Measurements from ENCODE around the gene SUN2.

Gene SUN2

DNA sequence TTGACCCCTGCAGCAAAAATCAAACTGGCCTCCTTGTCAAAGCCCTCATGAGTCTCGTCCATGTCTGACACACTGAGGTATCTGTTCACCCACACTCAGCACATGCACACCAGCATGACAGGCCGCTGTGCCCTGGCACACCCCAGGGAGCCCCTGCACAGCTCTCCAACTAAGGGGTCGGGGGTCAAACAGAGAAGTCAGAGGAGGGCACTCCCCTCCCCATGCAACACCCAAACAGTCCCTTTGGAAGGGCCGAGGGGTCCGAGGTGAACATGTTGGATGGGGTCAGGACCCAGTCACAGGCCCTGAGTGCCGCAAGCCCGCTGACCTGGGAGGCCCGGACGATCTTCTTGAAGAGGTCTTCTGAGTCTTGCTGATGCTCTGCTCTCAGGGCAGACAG, 14.6 kb downstream of the SUN2 start:
- no peak overlapping the region for H3K4me3 ChIP-seq (replicated peaks; ENCODE audit: low read depth, low read length)
- TF ChIP-seq, protein P1, sequence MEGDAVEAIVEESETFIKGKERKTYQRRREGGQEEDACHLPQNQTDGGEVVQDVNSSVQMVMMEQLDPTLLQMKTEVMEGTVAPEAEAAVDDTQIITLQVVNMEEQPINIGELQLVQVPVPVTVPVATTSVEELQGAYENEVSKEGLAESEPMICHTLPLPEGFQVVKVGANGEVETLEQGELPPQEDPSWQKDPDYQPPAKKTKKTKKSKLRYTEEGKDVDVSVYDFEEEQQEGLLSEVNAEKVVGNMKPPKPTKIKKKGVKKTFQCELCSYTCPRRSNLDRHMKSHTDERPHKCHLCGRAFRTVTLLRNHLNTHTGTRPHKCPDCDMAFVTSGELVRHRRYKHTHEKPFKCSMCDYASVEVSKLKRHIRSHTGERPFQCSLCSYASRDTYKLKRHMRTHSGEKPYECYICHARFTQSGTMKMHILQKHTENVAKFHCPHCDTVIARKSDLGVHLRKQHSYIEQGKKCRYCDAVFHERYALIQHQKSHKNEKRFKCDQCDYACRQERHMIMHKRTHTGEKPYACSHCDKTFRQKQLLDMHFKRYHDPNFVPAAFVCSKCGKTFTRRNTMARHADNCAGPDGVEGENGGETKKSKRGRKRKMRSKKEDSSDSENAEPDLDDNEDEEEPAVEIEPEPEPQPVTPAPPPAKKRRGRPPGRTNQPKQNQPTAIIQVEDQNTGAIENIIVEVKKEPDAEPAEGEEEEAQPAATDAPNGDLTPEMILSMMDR (IDR thresholded peaks at IDR 0.05; ENCODE audit: low read depth, low read length, missing control alignments) = no peak
- no peak for DNase-seq (ENCODE audit: extremely low read depth, low read depth)

DNA sequence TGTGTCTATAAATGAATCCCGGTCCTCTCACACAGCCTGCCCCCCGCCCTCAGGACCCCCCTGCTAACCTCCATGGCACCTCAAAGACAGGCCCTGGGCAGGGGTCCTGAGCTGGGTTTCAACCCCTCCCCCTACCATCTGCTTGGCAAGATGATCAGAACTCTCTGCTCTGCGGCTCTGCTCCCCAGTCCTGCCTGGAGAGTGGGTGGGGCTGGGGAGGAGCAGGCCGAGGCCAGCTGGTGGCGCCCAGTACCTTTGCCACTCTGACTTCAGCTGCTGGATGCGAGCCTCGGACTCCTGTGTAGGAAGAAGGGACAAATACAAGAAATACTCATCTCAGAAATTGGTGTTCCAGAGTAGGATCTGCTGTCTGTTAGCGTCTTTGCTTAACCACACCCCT, 15.0 kb downstream of the SUN2 start:
- DNase-seq (ENCODE audit: extremely low read depth, low read depth) = no peak
- TF ChIP-seq, protein P1 (IDR thresholded peaks at IDR 0.05; ENCODE audit: low read depth, low read length, missing control alignments) = no peak
- no peak overlapping the region for H3K4me3 ChIP-seq (replicated peaks; ENCODE audit: low read depth, low read length)

DNA sequence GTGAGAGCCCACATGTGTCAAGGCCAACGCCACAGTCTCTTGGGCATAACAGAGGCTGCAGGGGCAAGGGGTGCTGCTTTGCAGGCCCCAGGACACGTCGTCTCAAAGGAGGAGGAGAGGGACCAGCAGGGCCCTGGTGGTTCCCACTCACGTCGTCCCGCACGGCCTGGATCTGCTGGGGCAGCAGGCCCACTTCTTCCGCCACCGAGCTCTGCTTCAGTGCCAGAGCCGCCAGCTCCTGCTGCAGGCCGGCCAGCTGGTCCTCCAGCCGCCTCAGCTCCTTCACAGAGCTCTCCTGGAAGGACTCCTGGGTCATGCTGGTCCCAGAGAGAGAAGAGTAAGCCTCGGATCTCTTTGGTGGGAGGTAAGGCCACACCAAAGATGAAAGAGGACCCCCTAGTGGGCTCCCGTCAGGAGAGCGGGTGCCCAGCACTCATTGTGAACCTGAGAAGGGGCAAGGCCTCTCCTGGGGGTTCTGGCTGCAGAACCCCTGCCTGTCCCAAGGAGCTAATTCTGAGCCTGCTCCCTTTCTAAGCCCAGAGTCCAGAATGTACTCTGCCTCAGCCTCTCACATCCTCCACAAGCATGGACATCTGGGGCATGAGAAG, 15.6 kb downstream of the SUN2 start:
- TF ChIP-seq, protein P1 (IDR thresholded peaks at IDR 0.05; ENCODE audit: low read depth, low read length, missing control alignments) = no peak
- no peak for DNase-seq (ENCODE audit: extremely low read depth, low read depth)
- H3K4me3 ChIP-seq (replicated peaks; ENCODE audit: low read depth, low read length) = no peak overlapping the region

DNA sequence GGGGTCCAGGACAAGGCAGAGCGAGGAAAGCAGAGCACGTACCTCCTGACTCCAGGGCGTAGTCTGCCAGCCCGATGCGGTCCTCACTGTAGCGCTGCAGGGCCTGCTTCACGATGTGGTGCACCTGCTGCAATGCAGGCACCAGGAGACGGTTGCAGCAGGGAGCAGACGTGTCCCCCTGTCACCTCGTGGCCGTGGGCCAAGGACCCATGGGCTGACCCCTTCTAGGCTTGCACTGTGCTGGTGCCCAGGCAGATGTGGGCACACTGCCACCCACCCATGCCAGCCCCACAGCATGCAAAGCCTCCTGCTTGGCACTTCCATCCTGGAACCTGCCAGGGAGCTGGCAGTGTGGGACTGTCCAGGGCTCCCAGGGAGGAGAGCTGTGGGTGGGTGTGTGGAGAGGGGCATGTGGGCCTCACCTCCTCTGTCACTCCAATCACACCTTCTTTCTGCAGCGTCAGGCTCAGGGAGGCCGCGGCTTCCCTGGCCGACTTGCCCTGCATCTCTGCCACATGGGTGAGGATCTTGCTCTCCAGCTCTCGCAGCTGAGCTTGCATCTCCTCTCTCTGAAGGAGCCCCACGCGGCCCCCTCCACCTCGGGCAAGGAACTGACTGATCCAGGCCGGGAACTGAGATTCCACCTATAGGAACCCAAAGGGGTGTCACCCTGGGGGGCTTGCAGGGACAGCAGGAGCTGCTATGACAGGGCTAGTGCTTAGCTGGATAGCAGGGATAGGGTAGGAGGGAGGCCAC, 16.3 kb downstream of the SUN2 start:
- TF ChIP-seq, protein P1 (IDR thresholded peaks at IDR 0.05; ENCODE audit: low read depth, low read length, missing control alignments) = no peak
- no peak for DNase-seq (ENCODE audit: extremely low read depth, low read depth)
- H3K4me3 ChIP-seq (replicated peaks; ENCODE audit: low read depth, low read length) = no peak overlapping the region

DNA sequence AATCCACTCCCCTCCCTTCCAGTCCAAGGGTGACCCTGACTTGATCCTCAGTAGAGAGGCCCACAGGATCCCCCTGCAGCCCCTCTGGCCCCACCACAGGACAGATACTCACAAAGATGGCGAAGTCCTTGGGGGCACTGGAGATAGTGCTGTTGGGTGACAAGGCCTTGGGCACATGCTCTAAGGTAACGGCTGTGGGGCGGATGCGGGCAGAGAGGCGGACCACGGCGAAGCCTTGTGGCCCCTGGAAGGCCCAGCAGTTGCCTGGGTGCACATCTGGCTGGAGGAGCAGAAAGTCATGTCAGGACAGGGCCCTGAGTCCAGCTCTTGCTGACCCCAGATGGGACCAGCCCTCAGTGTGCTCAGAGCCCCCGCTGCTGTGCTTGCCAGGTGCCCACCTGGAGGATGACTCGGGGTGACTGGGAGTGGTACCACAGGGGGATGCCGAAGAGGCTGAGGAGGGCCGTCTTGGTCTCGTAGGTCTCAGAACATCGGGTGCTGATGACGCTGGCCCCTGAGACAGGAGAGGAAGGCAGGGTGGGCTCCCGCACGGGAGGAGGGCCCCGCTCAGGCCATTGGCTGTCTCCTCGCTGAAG, 17.2 kb downstream of the SUN2 start:
- no peak overlapping the region for H3K4me3 ChIP-seq (replicated peaks; ENCODE audit: low read depth, low read length)
- TF ChIP-seq, protein P1 (IDR thresholded peaks at IDR 0.05; ENCODE audit: low read depth, low read length, missing control alignments) = no peak
- DNase-seq (ENCODE audit: extremely low read depth, low read depth) = no peak

DNA sequence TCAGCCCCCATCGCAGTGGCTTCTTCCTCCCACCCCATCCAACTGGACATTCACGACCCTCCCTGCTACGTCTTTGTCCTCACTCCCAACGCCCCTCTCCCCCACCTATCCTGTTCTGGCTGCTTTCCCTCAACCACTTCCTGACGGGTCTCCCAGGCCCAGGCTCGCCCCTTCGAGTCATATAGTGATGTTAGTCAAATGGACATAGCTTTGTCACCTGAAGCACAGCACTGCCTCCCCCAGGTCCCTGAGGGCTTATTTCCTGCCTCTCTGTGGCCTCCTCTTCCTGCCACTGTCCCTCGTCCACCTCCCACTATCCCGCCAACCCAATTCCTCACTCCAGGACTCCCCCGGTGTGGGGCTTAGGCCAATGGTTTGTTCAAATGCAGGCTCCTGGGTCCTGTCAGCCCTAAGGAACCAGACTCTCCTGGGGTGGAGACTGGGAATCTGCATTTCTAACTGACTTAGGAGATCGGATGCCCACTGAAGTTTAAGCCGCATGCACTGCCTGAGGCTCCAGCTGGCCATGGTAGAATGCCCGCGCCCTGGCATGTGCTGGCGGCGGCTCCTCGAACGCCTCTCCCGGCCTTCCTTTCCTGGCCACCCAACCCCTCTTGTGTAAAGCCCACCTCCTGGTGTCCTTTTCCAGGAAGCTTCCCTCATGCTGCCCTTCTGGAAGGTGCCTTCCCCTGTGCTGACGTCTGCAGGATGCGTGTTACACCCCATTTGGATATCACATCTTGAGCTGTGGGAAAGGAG, 18.3 kb downstream of the SUN2 start:
- no peak for DNase-seq (ENCODE audit: extremely low read depth, low read depth)
- no peak overlapping the region for H3K4me3 ChIP-seq (replicated peaks; ENCODE audit: low read depth, low read length)

More for the DNA sequence above, 18.3 kb downstream of the SUN2 start:
- TF ChIP-seq, protein P1 (IDR thresholded peaks at IDR 0.05; ENCODE audit: low read depth, low read length, missing control alignments) = no peak

Measured in HFF-Myc (cell line).